OCI-LY1 (cell line): ENCODE results near the gene NDUFAF5.

ENCODE experiments used
- H2AFZ ChIP-seq: fragments of 200-600 bp; sonication (generic), shearing (Covaris generic); 2 replicates; pipeline ENCODE4 v1.6.0; 2014; ENCODE audit warnings: antibody characterized with exemption, mild to moderate bottlenecking, low read length
- H3F3A ChIP-seq: fragments of 200-600 bp; sonication (generic), shearing (Covaris generic); 2 replicates; pipeline ENCODE4 v1.6.0; 2014; ENCODE audit warnings: mild to moderate bottlenecking, antibody characterized with exemption, low read length, moderate library complexity; ENCODE audit not compliant: insufficient read depth
- H3K27ac ChIP-seq: fragments of 200-600 bp; sonication (generic); 2 replicates; pipeline ENCODE4 v1.5.1; 2014; ENCODE audit warnings: low read length, mixed run types, mild to moderate bottlenecking, low read depth; ENCODE audit not compliant: poor library complexity, severe bottlenecking
- H3K27me3 ChIP-seq: fragments of 200-600 bp; sonication (generic); 2 replicates; pipeline ENCODE4 v1.6.0; 2014; ENCODE audit warnings: antibody characterized with exemption, mild to moderate bottlenecking, low read length, moderate library complexity; ENCODE audit not compliant: insufficient read depth
- H3K36me3 ChIP-seq: fragments of 200-600 bp; sonication (generic); 2 replicates; pipeline ENCODE4 v1.6.1; 2014; ENCODE audit warnings: mild to moderate bottlenecking, antibody characterized with exemption, low read length, moderate library complexity, mixed read lengths; ENCODE audit not compliant: insufficient read depth
- H3K4me1 ChIP-seq: fragments of 200-600 bp; sonication (generic); 2 replicates; pipeline ENCODE4 v1.5.1; 2014; ENCODE audit warnings: mild to moderate bottlenecking, low read length, moderate library complexity; ENCODE audit not compliant: insufficient read depth, severe bottlenecking
- H3K4me2 ChIP-seq: fragments of 200-600 bp; sonication (generic), shearing (Covaris generic); 2 replicates; pipeline ENCODE4 v1.6.1; 2014; ENCODE audit warnings: low read length
- H3K4me3 ChIP-seq: fragments of 200-600 bp; sonication (generic); 2 replicates; pipeline ENCODE4 v1.5.1; 2014; ENCODE audit warnings: low read length, low read depth, mild to moderate bottlenecking, mixed read lengths; ENCODE audit not compliant: poor library complexity, severe bottlenecking
- H3K79me2 ChIP-seq: fragments of 200-600 bp; shearing (Covaris generic); 2 replicates; pipeline ENCODE4 v1.6.1; 2016; ENCODE audit warnings: mixed run types, low read length, mixed read lengths; ENCODE audit not compliant: insufficient read depth
- H3K9ac ChIP-seq: fragments of 200-600 bp; sonication (generic), shearing (Covaris generic); 2 replicates; pipeline ENCODE4 v1.6.1; 2014; ENCODE audit warnings: mild to moderate bottlenecking, low read length, mixed read lengths
- H3K9me2 ChIP-seq: fragments of 200-600 bp; sonication (generic), shearing (Covaris generic); 2 replicates; pipeline ENCODE4 v1.6.1; 2014; ENCODE audit warnings: low read depth, mild to moderate bottlenecking, low read length, mixed read lengths
- H3K9me3 ChIP-seq: fragments of 200-600 bp; shearing (Covaris generic); 2 replicates; pipeline ENCODE4 v1.6.1; 2014; ENCODE audit warnings: low read length, mixed read lengths
- H4K20me1 ChIP-seq: fragments of 200-600 bp; sonication (generic), shearing (Covaris generic); 2 replicates; pipeline ENCODE4 v1.6.0; 2016; ENCODE audit warnings: mild to moderate bottlenecking, low read length; ENCODE audit not compliant: insufficient read depth
- CTCF ChIP-seq: fragments of 200-600 bp; sonication (generic), shearing (Covaris generic); IDR thresholded peaks from 2 replicates; pipeline ENCODE4 v1.5.1; 2017; ENCODE audit warnings: mild to moderate bottlenecking, antibody characterized with exemption, low read length, moderate library complexity, mixed read lengths
- EZH2 ChIP-seq: fragments of 200-600 bp; sonication (generic), shearing (Covaris generic); IDR thresholded peaks from 2 replicates; pipeline ENCODE4 v1.8.0; 2017; ENCODE audit warnings: borderline replicate concordance, mixed run types, mild to moderate bottlenecking, antibody characterized with exemption, low read length, moderate library complexity, mixed read lengths

NDUFAF5 gene

GRCh38 chr20:13800728-13801134 is 15.9 kb downstream of the NDUFAF5 start:
- Histone ChIP-seq H4K20me1 (no peaks in the 10 kb centered on the region), H3K27ac (no peak overlapping the region), H3K9me3 (no peaks in the 10 kb centered on the region), H3K4me2 (no peak overlapping the region), H2AFZ (no peak overlapping the region), H3K4me3 (no peak overlapping the region), H3K36me3 (peaks cover 89% of the 10 kb centered on the region), H3K9me2 (no peaks in the 10 kb centered on the region), H3F3A (no peaks in the 10 kb centered on the region), H3K79me2 (no peaks in the 10 kb centered on the region), H3K27me3 (no peaks in the 10 kb centered on the region), H3K4me1 (no peaks in the 10 kb centered on the region), H3K9ac (no peak overlapping the region)
- TF ChIP-seq CTCF (no peak), EZH2 (no peak)

- no peaks in the 10 kb centered on the region for H3K79me2 ChIP-seq
- no peak overlapping the region for H3K9ac ChIP-seq
- no peaks in the 10 kb centered on the region for H3K9me3 ChIP-seq
- no peaks in the 10 kb centered on the region for H4K20me1 ChIP-seq
- H3K27ac ChIP-seq, result no peak overlapping the region
- no peaks in the 10 kb centered on the region for H3K4me1 ChIP-seq
- H3K27me3 ChIP-seq, result no peaks in the 10 kb centered on the region
- H3K36me3 ChIP-seq, result peaks cover 73% of the 10 kb centered on the region
- no peak overlapping the region for H3K4me3 ChIP-seq
- H3F3A ChIP-seq, result no peaks in the 10 kb centered on the region
- H3K4me2 ChIP-seq, result no peak overlapping the region
- TF ChIP-seq CTCF (no peak), EZH2 (no peak)
- no peak overlapping the region for H2AFZ ChIP-seq
- H3K9me2 ChIP-seq, result no peaks in the 10 kb centered on the region
Observed at GRCh38 chr20:13809373-13809772, 24.5 kb downstream of the NDUFAF5 start.

DNA sequence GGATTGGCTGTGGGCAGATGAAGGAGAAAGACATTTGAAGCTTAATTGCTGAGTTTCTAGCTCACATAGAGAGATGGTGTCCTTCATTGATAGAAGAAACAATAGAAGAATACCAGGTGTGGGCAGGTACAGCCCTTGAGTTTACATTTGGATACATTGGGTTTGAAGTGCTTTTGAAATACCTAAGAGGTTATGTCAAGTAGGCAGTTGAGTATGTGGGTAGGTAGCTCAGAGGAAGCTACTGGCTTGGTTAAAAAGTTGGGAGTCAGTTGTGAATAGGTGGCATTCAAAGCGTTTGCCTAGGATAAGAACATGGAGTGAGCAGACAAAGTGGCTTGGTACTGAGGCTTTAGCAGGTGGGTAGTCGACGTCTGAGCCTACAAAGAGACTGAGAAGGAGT is 25.0 kb downstream of the NDUFAF5 start:
- Histone ChIP-seq H3K4me1 (no peaks in the 10 kb centered on the region), H3K9me3 (no peaks in the 10 kb centered on the region), H4K20me1 (no peaks in the 10 kb centered on the region), H3K79me2 (no peaks in the 10 kb centered on the region), H3K27me3 (no peaks in the 10 kb centered on the region), H3K4me2 (no peak overlapping the region), H3K27ac (no peak overlapping the region), H3K9ac (no peak overlapping the region), H3K4me3 (no peak overlapping the region), H2AFZ (no peak overlapping the region), H3F3A (no peaks in the 10 kb centered on the region), H3K36me3 (peaks cover 73% of the 10 kb centered on the region), H3K9me2 (no peaks in the 10 kb centered on the region)
- TF ChIP-seq CTCF (no peak), EZH2 (no peak)
